GM12872 (cell line): ENCODE data around the gene CHST3.

ENCODE experiments used
- TF ChIP-seq, protein P1 (sequence below): IDR thresholded peaks from 3 replicates; pipeline ENCODE4 v1.5.1; 2011; ENCODE audit warnings: low read depth, mild to moderate bottlenecking, low read length, moderate library complexity; ENCODE audit not compliant: insufficient read depth

CHST3 gene

DNA sequence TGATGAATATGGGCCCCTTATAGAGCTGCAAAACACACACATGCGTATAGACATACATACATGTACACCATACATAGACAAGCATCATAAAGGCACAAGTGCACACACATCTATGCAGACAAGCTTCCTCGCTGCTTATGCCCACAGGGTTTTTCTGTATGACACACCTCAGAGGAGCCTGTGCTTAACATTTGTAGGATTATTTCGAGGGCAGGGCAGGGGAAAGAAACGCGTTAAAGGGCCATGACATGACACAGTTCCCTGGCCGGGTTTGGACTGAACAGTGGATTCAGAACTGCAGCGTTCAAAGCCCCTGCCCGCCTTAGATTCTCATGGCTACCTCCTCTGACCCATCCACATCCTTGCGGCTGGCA is 44.8 kb downstream of the CHST3 start:
- TF ChIP-seq, protein P1, sequence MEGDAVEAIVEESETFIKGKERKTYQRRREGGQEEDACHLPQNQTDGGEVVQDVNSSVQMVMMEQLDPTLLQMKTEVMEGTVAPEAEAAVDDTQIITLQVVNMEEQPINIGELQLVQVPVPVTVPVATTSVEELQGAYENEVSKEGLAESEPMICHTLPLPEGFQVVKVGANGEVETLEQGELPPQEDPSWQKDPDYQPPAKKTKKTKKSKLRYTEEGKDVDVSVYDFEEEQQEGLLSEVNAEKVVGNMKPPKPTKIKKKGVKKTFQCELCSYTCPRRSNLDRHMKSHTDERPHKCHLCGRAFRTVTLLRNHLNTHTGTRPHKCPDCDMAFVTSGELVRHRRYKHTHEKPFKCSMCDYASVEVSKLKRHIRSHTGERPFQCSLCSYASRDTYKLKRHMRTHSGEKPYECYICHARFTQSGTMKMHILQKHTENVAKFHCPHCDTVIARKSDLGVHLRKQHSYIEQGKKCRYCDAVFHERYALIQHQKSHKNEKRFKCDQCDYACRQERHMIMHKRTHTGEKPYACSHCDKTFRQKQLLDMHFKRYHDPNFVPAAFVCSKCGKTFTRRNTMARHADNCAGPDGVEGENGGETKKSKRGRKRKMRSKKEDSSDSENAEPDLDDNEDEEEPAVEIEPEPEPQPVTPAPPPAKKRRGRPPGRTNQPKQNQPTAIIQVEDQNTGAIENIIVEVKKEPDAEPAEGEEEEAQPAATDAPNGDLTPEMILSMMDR = no peak

DNA sequence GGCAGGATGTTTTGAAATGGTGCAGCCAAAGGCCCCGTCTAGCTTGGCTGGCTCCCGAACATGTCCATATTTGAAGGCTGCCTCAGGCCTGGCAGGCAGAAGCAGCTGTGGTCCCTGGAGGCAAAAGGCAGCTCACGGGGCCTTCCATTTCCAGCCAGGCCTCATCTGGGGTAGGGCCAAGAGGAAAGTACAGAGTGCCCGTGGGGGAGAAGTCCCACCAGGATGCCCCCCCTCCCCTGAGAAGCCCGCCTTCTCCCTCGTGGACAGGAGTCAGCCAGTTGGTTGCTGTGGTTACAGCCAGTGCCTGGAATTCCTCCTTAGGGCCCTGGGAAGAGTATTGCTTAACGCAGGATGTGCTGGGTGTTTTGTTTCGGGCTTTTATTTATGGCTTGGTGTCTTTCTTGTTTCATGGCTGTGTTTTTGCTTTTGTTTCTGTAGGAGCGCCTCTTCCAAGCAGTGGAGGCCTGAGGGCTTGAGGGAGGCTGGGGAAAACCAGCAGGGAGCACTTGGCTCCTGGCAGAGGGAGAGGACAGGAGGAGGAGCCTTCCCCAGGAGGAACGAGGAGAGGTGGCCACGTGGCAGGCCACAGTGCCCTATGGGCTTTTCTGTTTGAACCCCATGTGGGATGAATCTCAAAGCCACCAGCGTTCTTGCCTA is 45.4 kb downstream of the CHST3 start:
- TF ChIP-seq, protein P1 = no peak

DNA sequence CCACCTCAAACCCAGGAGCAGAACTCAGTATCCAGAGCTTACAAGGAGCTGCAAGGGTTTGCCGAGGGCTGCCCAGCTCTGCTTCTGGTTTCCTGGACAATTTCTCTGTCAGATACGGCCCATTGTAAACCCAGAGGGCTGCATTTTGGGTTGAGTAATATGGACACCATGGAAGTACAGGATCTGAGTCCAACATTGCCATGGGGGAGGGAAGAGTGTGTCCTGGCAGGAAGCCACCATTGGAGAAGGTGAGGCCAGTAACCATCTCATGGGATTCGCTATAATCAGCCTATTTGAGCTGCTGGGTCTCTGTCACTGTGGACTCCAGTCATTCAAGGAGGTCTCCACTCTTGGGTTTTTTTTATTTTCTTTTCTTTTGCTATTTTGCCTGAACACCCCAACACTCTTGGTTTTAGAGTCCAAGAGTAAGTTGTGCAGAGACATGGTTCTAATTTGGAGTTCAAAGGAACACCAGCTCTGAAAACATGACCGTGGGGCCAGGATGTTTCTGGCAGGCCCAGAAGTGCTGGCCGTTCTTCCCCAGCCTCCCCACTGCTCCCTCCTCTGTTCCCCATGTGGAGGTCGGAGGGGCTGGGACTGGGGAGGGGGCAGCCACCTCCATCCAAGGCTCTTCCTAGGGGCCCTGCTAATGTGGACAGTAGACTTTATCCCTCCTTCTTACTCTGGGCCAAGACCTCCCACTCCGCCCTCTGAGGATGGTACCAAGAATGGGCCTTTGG is 46.2 kb downstream of the CHST3 start:
- TF ChIP-seq, protein P1 = no peak

DNA sequence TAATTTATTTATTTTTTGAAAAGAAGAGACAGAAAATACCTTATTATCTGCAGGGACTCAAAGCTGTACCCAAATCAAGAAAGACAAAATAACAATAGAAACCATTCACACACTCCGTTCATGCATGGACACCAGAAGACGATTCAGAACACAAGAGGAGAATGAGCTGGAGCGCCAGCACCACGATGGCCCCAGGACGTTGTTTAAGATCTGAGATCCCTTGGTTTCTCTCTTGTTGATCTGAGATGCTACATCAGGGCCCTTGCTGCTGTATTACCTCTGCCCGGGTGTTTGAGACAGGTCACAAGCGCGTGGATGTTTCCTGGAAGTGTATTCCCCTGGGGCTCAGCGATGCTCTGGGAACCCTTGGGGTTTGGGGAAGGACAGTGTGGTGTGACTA is 46.8 kb downstream of the CHST3 start:
- TF ChIP-seq, protein P1 = no peak

DNA sequence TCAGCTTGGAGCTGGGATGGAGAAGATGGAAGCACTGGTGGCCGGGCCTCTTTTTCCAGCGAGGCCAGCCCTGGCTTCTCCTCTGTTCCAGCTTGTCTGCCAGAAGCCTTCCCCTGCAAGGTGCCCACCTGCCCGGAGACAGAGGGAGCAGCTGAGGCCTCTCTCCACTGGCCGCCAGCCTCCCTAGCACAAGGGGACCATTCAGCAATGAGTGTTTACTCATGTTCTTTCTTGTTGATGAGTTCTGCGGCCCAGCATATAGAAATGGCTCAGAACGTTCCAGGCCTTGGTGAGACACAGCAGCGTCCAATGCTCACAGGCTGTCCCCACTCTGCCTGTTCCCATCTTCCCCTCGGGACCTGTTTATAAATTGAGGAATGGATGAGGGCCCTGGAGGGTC is 47.3 kb downstream of the CHST3 start:
- TF ChIP-seq, protein P1 = no peak

DNA sequence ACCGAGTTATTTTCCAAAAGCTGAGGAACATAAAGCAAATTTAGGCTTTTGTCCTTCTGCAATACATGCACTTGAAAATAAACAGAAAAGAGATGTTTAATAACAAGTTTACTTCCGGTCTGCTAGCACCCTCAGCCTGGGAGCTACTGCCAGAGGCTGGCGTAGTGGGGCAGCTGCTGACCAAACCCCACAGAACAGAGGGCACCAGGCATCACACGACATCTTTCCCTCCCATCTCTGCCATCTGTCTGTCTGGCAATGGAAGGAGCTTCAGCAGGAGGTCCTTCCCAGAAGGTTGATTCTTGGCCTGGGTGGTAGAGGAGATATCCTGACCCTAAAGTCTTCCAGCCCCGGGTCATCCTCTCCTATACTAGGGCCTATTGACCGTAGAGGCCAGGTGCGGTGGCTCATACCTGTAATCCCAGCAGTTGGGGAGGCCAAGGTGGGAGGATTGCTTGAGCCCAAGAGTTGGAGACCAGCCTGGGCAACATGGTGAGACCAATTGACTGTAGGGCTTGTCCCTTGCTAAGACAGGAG is 47.8 kb downstream of the CHST3 start:
- TF ChIP-seq, protein P1 = no peak

DNA sequence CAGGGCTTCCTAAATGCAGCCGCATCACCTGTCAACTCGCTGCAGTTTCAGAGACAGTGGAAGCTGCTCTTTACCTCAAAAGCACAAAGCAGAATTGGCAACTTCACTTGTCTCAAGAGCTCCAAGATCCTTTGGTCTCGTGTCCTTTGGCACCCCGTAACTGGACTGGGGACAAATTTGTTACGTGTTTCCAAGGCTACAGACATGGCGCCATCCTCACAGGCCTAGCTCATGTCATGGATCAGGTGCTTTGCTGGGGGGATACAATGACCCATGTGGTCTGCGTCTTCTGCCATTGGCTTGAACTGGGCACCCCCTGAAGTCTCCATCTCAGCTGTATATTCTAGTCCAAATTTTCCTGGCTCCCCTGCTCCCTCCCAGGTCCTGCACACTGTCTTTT is 48.6 kb downstream of the CHST3 start:
- TF ChIP-seq, protein P1 = no peak
